NK-92 (cell line): ENCODE data around the gene MVK.
"Not testable (repeated sequence)": the region's sequence is repeated elsewhere in the genome, so short reads cannot be mapped to it uniquely, and the experiment has no call there.

Experiments
- DNase-seq: peaks from one replicate; lab custom pipeline; 2025; ENCODE audit not compliant: unreplicated experiment; lab: John Stamatoyannopoulos, UW

The MVK gene

GRCh38 chr12:109588461-109589239, 15.1 kb downstream of the MVK start:
- no peak for DNase-seq

- DNase-seq = no peak
Measured at GRCh38 chr12:109589240-109589590, 15.6 kb downstream of the MVK start.

GRCh38 chr12:109589691-109590245, 16.2 kb downstream of the MVK start:
- no peak for DNase-seq

GRCh38 chr12:109590566-109590965, 17.0 kb downstream of the MVK start:
- DNase-seq = no peak

GRCh38 chr12:109591041-109591440, 17.4 kb downstream of the MVK start:
- no peak for DNase-seq

GRCh38 chr12:109592195-109592904, 18.8 kb downstream of the MVK start:
- no peak for DNase-seq

GRCh38 chr12:109592905-109593272, 19.3 kb downstream of the MVK start:
- no peak for DNase-seq

- no peak for DNase-seq
Measured at GRCh38 chr12:109594556-109595317, 21.1 kb downstream of the MVK start.

- no peak for DNase-seq
Measured at GRCh38 chr12:109595321-109595902, 21.8 kb downstream of the MVK start.

GRCh38 chr12:109596418-109597244, 23.0 kb downstream of the MVK start:
- DNase-seq = no peak

GRCh38 chr12:109597414-109597794, 23.8 kb downstream of the MVK start:
- no peak for DNase-seq

- no peak for DNase-seq
Measured at GRCh38 chr12:109597795-109598427, 24.3 kb downstream of the MVK start.

GRCh38 chr12:109598428-109598854, 24.8 kb downstream of the MVK start:
- DNase-seq = no peak

GRCh38 chr12:109599087-109599486, 25.5 kb downstream of the MVK start:
- DNase-seq = no peak

- DNase-seq = no peak
Measured at GRCh38 chr12:109600481-109600880, 26.9 kb downstream of the MVK start.

GRCh38 chr12:109600995-109601394, 27.4 kb downstream of the MVK start:
- DNase-seq = no peak

GRCh38 chr12:109601557-109601956, 28.0 kb downstream of the MVK start:
- no peak for DNase-seq

GRCh38 chr12:109602132-109602531, 28.5 kb downstream of the MVK start:
- DNase-seq = not testable (repeated sequence)

- no peak for DNase-seq
Measured at GRCh38 chr12:109604132-109604585, 30.6 kb downstream of the MVK start.

GRCh38 chr12:109605016-109605415, 31.4 kb downstream of the MVK start:
- DNase-seq = no peak
